ENCODE data around the gene NRXN2.
"Not testable (repeated sequence)": the region's sequence is repeated elsewhere in the genome, so short reads cannot be mapped to it uniquely, and the experiment has no call there.

NRXN2 gene

DNA sequence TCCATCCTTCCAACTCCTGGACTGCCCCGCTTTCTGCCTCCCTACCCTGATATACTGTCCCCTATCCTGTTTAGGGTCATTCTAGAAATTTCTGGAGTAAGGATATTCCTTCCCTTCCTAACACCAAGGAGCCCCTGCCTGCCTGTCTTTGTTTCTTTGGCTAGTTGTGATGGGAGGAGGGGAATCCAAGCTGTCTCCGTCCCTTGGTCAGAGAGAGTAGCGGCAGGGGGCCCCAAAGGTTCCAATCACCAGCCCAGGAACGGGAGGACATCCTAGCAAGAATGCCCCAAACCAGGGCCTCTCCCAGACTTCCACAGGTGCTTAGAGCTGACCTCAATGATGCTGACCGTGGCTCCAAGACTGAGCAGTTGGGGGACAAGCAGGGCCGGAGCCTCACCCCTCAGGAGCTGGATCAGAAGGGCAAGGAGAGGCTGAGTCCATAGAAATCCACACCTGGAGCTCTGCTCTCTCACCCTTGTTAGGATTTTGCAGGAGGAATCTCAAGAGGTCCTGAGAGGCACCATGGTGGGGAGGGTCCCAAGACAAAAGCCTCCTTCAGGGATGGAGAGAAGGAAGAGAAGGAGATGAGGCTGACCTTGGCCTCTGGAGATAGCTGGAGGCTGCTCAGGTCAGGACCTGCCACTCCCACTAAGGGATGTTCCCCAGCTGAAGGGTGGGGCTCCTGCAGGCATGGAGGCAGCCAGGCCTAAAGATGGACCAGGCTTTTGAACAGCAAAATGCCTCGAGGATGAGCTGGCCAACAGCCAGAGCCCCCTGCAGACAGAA lies 118.3 kb downstream of the NRXN2 start:
- no peak for DNase-seq (ENCODE audit: low read depth)

DNA sequence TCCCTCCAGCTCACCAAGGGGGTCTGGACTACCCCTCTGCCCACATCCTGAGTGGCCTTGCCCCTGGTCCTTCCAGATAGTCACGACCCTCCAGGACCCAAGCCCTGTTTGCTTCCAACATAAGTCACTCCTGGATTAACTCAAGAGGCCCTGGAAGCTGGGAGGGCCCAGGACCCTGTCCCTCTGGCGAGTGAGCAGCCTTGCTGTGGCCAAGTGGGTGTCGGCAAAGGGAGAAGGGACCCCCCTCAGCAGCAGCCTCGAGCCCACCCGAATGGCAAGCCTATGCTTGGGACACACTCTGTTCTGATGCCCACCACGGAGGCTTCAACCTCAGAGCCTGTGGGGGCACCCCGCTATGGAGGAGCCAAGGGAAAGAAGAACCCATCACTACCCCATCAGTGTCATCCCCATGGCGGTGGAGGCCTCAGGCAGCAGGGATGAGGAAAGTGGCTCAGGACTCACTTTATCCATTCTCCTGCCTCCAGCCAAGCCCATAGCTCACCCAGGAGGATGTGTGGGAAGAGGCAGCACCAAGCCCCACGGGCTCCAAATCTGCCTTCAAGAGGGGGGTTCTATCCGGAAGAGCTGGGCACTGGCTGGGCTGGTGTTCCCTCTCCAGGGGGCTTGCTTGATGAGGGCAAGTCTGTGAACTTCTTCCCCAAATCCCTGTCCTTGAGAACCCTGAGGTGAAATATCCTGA lies 119.4 kb downstream of the NRXN2 start:
- DNase-seq (ENCODE audit: low read depth) = no peak

DNA sequence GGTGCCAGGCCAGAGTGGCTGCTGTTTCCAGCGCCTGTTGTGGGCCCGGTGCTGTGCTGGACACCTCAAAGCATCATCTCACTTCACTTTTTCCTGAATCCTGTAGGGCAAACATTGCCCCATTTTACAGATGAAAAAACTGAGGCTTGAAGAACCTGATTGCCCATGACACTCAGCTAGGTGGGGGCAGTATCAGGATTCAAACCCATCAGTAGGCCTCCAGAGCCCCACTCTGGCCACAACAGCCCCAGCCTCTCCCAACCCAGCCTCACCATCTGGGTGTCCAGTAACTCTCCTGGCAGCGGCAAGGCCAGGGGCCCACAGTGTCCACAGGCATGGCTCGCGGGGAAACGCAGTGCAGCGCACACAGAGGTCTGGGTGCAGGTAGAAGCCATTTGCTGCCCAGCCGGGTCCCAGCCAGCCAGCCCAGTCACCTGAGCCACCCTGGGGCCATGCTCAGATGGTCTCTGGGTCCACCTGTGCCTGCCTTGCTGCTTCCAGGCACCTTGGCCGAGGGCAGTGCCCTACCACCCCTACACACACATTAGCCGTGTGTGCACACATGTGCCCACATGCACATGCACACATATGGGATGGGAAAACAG lies 120.4 kb downstream of the NRXN2 start:
- no peak for DNase-seq (ENCODE audit: low read depth)

DNA sequence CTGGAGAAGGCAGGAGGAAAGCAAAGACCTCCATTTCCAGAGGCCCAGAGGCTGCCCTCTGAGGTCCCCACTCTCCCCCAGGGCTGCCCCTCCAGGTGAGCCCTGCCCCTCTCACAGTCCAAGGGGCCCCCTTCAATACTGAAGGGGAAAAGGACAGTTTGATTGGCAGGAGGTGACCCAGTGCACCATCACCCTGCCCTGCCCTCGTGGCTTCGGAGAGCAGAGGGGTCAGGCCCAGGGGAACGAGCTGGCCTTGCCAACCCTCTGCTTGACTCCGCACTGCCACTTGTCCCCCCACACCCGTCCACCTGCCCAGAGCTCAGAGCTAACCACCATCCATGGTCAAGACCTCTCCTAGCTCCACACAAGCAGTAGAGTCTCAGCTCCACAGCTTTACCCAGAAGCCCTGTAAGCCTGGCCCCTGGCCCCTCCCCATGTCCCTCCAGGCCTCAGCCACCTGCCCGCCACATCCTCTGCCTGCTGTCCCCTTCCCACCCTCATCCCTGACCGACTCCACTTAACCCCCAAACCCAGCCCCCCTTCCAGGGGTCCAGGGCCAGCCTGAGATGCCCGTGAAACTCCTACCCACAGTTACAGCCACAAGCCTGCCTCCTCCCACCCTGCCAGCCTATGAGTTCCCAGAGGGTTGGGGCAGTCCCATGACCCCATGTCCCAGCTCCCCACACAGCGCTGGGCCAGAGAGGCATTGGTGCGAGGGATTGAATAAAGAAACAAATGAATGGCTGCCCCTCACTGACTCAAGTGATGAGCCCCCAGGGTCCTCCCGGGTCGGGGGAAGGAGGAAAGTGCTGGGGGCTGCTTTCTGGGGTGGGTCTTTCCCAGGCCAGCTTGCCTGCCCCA lies 121.2 kb downstream of the NRXN2 start:
- DNase-seq (ENCODE audit: low read depth) = no peak

DNA sequence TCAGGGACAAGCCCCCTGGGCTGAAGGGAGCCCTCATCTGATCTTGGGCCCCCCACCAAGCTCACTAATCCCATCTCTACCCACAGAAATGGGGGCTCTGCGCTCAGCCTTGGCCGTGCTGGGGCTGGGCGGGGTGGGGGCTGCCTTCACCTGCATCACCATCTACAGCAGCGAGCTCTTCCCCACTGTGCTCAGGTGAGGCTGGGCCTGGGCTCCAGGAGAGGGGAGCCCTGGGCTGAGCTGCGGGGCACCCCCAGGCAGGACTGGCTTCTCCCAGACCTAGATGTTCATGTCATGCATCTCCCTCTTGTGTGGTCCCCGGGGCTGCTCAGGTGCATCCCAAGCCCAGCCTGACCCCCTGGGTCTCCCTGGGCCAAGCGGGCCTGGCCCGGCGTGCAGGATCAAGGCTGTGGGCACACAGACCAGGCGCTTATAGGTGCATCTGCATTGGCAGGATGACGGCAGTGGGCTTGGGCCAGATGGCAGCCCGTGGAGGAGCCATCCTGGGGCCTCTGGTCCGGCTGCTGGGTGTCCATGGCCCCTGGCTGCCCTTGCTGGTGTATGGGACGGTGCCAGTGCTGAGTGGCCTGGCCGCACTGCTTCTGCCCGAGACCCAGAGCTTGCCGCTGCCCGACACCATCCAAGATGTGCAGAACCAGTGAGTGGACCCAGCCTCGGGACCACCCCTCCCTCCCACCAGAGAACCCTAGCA lies 122.6 kb downstream of the NRXN2 start:
- DNase-seq (ENCODE audit: low read depth) = no peak

DNA sequence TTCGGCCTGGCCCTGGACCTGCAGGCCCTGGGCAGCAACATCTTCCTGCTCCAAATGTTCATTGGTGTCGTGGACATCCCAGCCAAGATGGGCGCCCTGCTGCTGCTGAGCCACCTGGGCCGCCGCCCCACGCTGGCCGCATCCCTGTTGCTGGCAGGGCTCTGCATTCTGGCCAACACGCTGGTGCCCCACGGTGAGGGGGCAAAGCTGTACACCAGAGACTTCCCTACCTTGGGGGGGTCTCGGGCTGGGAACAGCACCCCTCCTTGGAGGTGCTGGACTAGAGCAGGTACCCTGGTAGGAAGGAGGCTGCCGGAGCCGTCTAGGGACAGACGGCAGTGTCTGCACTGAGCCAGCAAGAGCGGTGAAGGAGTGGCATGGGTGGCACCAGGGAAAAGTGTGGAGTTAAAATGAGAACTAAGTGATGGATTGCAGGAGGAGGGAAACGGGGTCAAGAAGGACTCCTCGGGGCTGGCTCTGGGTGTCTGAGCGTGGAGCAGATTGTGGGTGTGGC lies 123.2 kb downstream of the NRXN2 start:
- DNase-seq (ENCODE audit: low read depth) = no peak

DNA sequence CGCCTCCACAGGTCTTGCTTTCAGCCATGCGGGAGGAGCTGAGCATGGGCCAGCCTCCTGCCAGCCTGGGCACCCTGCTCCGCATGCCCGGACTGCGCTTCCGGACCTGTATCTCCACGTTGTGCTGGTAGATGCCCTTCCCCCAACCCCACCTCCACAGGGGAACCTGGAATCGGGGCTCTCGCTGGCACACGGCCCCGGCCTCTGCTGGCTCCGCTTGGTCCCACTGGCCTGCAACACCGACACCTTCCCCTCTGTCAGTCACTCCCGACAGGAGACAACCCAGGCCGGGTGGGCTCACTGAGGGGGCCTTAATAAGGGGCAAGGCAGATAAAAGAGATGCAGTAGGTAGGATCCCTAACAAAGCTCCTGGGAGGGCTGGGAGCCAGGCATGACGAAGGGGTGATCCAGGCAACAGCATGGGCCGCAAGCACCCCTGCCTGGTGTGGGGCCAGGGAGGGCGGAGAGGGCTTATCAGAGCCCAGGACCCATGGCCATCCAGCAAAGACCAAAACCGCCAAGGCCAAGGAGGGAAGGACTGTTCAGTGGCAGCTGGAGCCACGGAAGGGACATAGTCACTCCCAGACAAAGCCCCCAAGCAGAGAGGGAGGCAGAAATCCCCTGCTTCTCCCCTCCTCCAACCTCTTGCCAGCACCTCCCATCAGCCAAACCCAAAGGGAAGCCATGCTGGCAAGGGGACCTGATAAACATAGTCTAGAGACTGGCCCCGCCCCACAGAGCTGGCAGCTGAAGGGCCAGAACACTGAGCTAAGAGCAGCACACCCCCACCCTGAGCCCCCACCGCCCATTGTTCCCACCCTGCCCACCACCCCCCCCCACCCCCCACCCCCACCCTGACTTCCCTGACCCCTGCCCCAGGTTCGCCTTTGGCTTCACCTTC lies 124.0 kb downstream of the NRXN2 start:
- DNase-seq (ENCODE audit: low read depth) = no peak

DNA sequence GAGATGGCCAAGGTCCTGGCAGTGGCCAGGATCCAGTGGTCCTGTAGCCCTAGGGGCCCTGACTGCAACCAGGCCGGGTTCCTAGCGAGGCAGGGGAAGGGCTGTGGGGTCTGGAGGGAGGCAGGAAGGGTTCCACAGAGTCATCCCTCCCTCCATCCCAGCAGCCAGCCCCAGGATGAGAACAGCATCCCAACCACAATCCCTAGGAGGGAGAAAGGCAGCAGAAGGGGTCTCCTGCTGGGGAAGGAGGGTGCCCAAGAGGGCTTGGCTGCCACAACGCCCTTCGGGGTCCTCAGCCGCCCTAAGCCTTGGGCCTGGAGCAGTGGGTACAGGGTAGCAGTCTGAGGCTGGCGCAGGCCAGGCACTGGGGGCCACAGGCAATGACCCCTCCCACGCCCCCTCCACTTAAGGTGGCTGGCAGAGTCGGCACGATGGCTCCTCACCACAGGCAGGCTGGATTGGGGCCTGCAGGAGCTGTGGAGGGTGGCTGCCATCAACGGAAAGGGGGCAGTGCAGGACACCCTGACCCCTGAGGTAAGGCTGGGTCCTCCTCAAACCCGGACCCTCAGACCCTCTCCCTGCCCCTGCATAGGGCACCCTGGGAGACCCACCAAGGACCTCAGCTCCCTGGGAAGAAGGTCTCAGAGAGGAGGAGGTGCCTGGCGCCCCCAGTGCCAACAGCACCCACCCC lies 124.7 kb downstream of the NRXN2 start:
- no peak for DNase-seq (ENCODE audit: low read depth)

DNA sequence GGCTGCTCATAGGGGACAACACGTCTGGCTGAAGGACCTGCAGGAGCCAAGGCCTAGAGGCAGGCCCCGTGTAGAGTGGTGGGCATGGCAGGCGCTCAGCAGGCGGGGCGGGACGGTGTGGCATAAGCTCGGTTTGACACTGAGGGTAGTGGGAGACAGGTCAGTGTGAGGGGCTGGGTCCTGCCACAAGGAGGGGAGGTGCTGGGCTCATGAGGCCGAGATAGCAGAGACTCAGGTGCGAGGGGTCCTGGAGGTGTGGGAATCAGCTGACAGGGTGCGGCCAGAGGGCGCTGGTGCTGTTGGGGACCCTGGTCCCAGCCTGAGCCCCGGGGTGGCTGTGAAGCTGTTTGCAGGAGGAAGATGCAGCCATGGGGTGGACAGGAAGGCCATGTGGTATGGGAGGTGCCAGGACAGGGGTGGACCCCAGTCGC lies 125.3 kb downstream of the NRXN2 start:
- DNase-seq (ENCODE audit: low read depth) = no peak

DNA sequence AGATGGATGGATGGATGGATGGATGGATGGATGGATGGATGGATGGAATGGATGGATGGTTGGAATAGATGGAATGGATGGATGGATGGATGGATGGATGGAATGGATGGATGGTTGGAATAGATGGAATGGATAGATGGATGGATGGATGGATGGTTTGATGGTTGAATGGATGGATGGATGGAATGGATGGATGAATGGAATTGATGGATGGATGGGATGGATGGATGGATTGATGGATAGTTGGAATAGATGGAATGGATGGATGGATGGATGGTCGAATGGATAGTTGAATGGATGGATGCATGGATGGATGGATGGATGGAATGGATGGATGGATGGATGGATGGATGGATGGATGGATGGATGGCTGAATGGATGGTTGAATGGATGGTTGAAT lies 127.1 kb downstream of the NRXN2 start:
- DNase-seq (ENCODE audit: low read depth) = not testable (repeated sequence)

DNA sequence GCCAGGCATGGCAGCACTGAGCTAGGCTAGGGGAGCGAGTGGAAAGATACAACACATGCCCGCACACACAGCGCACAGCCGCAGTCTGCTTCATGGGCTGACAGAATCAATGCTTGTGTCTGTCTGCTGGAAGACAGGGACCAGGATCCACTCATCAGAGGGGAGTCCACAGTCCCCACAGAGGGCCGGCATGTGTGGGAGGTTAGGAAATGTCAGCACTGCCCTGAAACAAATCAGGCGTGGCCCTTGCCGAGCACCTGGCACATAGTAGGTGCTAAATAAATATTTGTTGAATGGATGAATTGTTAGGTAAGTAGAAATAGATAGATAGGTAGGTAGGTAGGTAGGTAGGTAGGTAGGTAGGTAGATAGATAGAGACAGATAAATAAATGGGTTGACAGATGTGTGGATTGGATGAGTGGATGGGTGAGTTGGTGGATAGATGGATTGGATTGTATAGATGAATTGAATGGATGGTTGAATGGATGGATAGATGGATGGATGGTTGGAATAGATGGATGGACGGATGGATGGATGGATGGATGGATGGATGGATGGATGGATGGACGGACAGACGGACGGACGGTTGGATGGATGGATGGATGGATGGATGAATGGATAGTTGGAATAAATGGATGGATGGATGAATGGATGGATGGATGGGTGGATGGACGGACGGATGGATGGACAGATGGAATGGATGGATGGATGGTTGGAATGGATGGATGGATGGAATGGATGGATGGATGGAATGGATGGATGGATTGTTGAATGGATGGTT lies 128.6 kb downstream of the NRXN2 start:
- DNase-seq (ENCODE audit: low read depth) = no peak

DNA sequence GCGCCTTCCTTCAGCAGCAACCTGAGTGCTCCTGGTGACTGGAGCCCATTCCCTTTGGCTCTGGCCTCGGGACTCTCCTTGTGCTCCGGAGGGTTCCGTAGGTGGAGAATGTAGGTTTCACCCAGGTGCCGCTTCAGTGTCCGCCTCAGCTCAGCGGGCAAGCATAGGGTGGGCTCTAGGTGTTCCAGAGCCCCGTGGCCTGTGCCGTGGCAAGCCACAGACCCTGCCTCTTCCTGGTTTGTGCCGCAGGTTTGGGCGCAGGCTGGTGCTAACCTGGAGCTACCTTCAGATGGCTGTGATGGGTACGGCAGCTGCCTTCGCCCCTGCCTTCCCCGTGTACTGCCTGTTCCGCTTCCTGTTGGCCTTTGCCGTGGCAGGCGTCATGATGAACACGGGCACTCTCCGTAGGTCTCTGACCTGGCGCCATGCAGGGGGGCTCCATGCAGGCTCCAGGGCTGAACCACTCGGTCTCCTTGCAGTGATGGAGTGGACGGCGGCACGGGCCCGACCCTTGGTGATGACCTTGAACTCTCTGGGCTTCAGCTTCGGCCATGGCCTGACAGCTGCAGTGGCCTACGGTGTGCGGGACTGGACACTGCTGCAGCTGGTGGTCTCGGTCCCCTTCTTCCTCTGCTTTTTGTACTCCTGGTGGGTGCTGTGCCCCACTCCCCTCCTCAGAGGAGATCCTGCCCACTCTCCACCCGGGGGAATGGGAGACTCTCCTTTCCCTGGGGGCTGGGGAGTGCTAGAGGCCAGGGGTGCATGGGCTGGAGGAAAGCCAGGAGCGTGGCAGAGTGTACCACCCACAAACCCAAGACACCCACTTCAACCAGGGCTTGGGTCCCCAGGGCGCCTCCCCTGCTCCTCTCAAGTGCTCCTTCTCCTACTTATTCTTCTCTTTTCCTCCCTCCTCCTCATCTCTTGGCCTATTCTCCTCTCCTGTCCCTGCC lies 129.6 kb downstream of the NRXN2 start:
- no peak for DNase-seq (ENCODE audit: low read depth)

DNA sequence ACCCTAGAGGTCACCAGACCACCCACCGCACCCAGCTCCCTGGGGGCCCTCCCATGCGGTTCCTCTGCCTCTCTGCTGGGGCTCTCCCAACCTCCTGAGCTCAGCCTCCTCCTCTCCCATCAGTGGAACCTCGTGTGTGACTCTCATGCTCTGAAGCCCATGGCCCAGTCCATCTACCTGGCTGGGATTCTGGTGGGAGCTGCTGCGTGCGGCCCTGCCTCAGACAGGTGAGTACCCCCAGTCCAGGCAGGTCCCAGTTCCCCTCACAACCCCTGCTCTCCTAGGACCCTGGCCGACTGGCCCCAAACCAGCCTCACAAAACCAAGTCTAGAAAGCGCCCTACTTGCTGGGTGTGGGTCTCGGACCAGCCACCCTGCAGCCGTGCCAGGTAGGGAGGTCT lies 130.3 kb downstream of the NRXN2 start:
- no peak for DNase-seq (ENCODE audit: low read depth)

DNA sequence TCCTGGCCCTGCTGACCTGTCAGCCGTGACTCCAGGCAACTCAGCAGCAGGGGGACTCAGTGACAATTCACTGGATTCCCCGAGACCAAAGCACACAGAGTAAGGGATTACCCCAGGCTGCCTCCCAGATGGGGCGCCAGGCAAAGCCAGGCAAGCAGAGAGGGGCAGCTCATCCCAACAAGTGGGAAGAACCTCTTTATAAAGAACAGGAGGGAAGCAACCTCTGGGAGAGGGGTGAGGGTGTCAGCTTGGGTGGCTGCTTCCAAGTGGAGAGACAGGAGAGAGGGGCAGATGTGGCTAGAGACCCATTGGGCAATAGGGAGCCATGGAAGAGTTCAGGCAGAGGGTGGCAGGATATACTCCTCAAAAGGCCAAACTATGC lies 130.8 kb downstream of the NRXN2 start:
- no peak for DNase-seq (ENCODE audit: low read depth)

DNA sequence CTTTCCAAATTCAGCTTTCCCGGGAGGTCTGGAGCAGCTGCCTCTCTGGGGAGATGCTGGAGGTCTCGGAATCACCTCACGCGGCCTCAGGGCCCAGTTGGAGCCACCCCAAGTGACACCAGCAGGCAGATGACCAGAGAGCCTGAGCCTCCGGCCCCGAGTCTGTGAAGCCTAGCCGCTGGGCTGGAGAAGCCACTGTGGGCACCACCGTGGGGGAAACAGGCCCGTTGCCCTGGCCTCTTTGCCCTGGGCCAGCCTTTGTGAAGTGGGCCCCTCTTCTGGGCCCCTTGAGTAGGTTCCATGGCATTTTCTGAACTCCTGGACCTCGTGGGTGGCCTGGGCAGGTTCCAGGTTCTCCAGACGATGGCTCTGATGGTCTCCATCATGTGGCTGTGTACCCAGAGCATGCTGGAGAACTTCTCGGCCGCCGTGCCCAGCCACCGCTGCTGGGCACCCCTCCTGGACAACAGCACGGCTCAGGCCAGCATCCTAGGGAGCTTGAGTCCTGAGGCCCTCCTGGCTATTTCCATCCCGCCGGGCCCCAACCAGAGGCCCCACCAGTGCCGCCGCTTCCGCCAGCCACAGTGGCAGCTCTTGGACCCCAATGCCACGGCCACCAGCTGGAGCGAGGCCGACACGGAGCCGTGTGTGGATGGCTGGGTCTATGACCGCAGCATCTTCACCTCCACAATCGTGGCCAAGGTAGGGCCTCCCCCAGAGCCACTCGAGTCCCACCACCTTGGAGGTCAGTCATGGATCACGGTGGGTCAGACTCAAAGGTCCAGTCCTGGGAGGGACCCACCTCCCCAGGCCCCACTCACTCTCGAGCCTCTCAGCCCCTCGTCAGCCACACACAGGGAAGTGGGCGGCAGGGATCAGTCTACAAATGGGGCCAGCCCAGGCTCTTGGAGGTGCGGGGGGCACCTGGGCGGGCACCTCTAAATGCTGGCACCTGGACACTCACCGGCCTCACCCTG lies 131.5 kb downstream of the NRXN2 start:
- no peak for DNase-seq (ENCODE audit: low read depth)

DNA sequence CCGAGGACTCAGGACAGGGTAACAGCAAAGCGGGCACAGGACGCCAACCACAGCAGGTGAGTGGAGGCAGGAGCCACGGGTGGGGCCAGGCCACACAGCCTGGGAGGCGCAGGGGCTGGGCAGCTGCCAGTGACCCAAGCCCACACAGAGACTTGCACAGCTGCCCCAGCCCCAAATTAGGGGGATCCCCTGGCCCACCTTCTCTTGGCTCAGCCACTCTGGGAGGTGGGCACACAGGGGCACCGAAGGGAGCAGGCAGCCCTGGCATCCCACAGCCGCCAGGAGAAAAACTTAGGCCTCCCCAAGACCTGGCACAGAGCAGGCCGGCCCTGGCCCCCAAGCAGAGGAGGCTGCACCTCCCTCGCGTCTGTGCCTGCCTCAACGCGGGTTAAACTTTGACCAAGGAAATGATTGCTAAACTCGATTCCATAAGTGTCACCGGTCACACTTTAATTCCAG lies 132.2 kb downstream of the NRXN2 start, which contains the start of gene SLC22A12:
Gene SLC22A12, plus strand, starts transcription at position 458 of the 459 bp plus-strand sequence. CDS start 337 bp downstream, outside the sequence.
- DNase-seq (ENCODE audit: low read depth) = no peak
